ENCODE data around the gene MAGI3. TPM values are rescaled to one million over a fixed set of nuclear protein-coding genes. Genes with fewer than 3 reads are reported as not detected.

MAGI3 gene
- total and polyA plus RNA-seq, 3 experiments from 2014 or later = 1.8 to 3.2 (median 3.1) TPM

DNA sequence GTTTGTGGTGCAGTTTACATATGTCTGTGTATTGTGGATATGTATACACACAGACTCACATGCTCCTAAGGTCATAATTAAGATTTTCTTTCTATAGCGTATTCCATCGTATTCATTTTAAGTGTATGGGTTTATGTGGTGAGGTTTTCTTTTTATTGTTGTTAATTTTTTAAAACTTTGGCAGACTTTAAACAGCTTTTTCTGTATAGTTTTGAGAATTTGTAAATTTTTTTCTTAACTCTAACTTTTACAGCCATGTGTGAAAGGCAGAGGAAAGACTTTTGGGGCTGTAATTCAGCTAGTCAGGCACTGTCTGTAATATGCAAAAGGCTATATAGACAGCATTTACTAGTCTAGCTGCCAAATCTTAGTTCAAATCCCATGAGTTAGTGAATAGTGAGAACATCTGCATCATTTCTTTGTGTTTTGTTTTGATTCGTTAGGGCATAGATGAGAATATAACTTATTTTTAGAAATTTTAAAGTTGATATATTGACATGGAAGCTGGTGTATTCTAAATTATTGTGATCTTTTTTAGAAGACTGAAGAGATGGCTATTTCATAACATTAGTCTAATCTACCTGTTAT, 2.3 kb downstream of the MAGI3 start:
- Histone ChIP-seq H3K27me3 (ENCODE audit: insufficient read depth, low read length, poor library complexity, severe bottlenecking) (no peaks in the 10 kb centered on the region), H3K27ac (ENCODE audit: low read depth, low read length) (no peak overlapping the region), H3K4me3 (ENCODE audit: low read length) (no peak overlapping the region), H3K9me3 (ENCODE audit: low read length) (no peaks in the 10 kb centered on the region), H3K36me3 (ENCODE audit: insufficient read depth, low read length) (no peaks in the 10 kb centered on the region), H3K4me1 (ENCODE audit: insufficient read depth, low read length) (peaks cover 23% of the 10 kb centered on the region)
- Mint-ChIP-seq H3K36me3 (peaks cover 0 to 5% (median 0%) of the 10 kb centered on the region in 3 donors), H3K27me3 (peaks cover 12 to 30% of the 10 kb centered on the region in 2 donors), H3K4me3 (peak overlapping the region in 1 of 7 donors; percentile 90), H3K27ac (no peak overlapping the region), H3K4me1 (peaks cover 24 to 33% (median 26%) of the 10 kb centered on the region in 3 donors), H3K9me3 (peaks cover 0 to 4% (median 0%) of the 10 kb centered on the region in 5 donors)
- ChIA-PET POLR2A (no interaction called here), CTCF (no interaction called here)
- no peak for DNase-seq

DNA sequence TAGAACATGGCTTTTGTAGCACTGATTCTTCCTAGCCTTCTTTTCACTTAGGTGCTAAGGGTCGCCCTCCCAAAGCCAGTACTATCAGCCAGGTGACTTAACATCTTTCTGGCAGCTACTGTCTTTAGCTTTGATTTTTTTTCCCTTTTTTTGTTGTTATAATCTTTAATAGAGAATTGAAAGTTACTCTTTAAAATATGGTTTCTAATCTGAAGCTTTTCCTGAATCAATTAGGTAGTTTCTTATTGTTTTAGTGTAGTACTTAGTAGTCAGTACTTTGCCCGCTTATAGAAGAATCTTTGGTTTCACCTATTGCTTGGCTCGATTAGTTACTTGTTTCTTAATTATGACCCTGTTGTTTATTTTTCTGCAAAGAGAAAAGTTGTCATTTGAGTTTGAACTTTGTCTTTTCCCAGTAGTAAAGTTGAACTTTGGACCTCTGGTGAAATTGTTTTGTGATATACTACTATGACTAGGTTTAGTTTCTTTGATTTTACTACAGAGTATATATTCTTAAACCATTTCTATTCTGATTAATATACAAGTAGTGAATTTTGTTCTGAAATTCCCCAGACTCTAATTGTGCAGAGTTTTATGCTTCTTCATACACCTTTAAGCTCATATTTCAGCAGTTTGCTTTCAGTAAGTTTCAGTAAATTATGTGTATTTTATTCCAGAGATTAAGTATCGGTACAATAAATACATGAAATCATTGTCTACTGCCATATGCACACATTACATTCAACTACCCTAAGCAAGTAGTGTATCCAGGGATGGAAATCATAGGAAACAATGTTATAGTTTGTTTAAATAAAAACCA, 3.9 kb downstream of the MAGI3 start:
- no peak overlapping the region for H3K4me3 ChIP-seq (ENCODE audit: low read length)
- ChIA-PET CTCF (interaction anchor here (1.3 kb wide), 1 partner anchor 8 kb away, joined by 4 read pairs; no protein-coding TSS in a partner anchor), POLR2A (no interaction called here)
- Mint-ChIP-seq H3K27ac (no peak overlapping the region), H3K9me3 (no peaks in the 10 kb centered on the region), H3K27me3 (peaks cover 20 to 46% of the 10 kb centered on the region in 2 donors), H3K36me3 (peaks cover 0 to 5% (median 0%) of the 10 kb centered on the region in 3 donors), H3K4me1 (peaks cover 17 to 25% (median 18%) of the 10 kb centered on the region in 3 donors), H3K4me3 (peak overlapping the region in 1 of 7 donors; percentile 5)
- no peak for DNase-seq
- no peaks in the 10 kb centered on the region for H3K9me3 ChIP-seq (ENCODE audit: low read length)
- peaks cover 16% of the 10 kb centered on the region for H3K4me1 ChIP-seq (ENCODE audit: insufficient read depth, low read length)
- H3K27me3 ChIP-seq (ENCODE audit: insufficient read depth, low read length, poor library complexity, severe bottlenecking) = no peaks in the 10 kb centered on the region
- H3K36me3 ChIP-seq (ENCODE audit: insufficient read depth, low read length) = no peaks in the 10 kb centered on the region
- no peak overlapping the region for H3K27ac ChIP-seq (ENCODE audit: low read depth, low read length)

DNA sequence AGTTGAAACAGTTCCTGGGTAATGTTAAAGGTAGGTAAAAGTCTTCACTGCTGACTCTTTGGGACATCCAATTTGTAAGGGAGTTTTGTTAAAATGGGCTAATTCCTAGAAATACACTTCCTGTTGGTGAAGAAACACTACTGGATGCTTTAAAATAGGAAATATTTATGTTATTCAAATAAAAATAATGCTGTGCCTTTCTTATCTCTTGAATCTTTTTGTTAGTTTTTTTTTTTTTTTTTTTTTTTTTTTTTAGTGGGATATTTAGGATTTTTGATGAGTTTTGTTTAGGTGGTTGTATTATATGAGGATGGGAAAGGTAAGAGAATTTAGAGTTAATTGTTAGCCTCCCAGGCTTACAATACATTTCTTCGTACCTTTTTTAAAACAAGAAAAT, 4.5 kb downstream of the MAGI3 start:
- CTCF ChIA-PET = interaction anchor here (1.3 kb wide), 1 partner anchor 9 kb away, joined by 4 read pairs; no protein-coding TSS in a partner anchor
- DNase-seq = no peak
- Mint-ChIP-seq H3K27me3 (peaks cover 20 to 47% of the 10 kb centered on the region in 2 donors), H3K9me3 (no peaks in the 10 kb centered on the region), H3K4me1 (peaks cover 12 to 19% (median 13%) of the 10 kb centered on the region in 3 donors), H3K27ac (no peak overlapping the region), H3K4me3 (no peak overlapping the region), H3K36me3 (peaks cover 0 to 5% (median 0%) of the 10 kb centered on the region in 3 donors)
- no peaks in the 10 kb centered on the region for H3K36me3 ChIP-seq (ENCODE audit: insufficient read depth, low read length)
- H3K27ac ChIP-seq (ENCODE audit: low read depth, low read length) = no peak overlapping the region
- H3K4me3 ChIP-seq (ENCODE audit: low read length) = no peak overlapping the region
- peaks cover 12% of the 10 kb centered on the region for H3K4me1 ChIP-seq (ENCODE audit: insufficient read depth, low read length)
- H3K9me3 ChIP-seq (ENCODE audit: low read length) = no peaks in the 10 kb centered on the region
- H3K27me3 ChIP-seq (ENCODE audit: insufficient read depth, low read length, poor library complexity, severe bottlenecking) = no peaks in the 10 kb centered on the region
- POLR2A ChIA-PET = no interaction called here

DNA sequence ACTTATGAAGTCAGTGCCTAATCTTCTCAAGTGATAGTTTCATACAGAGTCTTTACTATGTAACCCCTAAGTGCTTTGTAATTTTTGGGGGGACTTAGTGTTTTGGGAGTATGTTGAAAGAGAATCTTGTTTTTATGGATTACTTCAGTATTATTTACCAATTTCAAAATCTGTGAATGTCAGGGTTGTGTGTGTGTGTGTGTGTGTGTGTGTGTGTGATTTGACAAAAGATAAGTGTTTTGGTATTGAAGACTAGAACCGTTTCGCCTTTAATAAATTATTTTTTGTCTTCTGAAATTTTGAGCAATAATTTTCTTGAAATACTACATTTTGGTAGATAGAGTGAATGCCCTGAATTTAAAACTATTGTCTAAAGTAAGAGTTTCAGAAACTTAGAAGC, 5.8 kb downstream of the MAGI3 start:
- ChIA-PET CTCF (no interaction called here), POLR2A (no interaction called here)
- no peaks in the 10 kb centered on the region for H3K27me3 ChIP-seq (ENCODE audit: insufficient read depth, low read length, poor library complexity, severe bottlenecking)
- Mint-ChIP-seq H3K9me3 (no peaks in the 10 kb centered on the region), H3K27me3 (peaks cover 21 to 47% of the 10 kb centered on the region in 2 donors), H3K4me3 (no peak overlapping the region), H3K36me3 (no peaks in the 10 kb centered on the region), H3K27ac (no peak overlapping the region), H3K4me1 (peaks cover 10 to 15% (median 12%) of the 10 kb centered on the region in 3 donors)
- DNase-seq = no peak
- H3K9me3 ChIP-seq (ENCODE audit: low read length) = no peaks in the 10 kb centered on the region
- peaks cover 12% of the 10 kb centered on the region for H3K4me1 ChIP-seq (ENCODE audit: insufficient read depth, low read length)
- H3K27ac ChIP-seq (ENCODE audit: low read depth, low read length) = no peak overlapping the region
- H3K36me3 ChIP-seq (ENCODE audit: insufficient read depth, low read length) = no peaks in the 10 kb centered on the region
- H3K4me3 ChIP-seq (ENCODE audit: low read length) = no peak overlapping the region

DNA sequence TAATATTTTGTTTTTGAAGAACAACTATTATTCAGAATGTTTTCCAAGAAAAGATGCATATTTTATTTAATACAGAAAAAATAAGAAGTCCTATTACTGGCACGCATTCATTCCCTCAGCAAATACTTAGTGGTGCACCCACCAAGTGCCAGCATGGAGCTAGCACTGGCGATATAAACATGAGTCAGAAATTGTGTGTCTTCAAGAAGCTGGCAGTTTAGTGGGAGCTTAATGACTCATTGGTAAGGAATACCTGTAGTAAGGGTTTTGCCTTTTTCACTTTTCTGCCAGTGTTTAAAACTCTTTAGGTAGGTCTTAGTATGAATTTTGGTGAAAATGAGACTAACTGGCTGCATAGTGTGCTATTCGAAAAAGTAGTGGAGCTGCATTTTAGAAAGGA, 6.3 kb downstream of the MAGI3 start:
- POLR2A ChIA-PET = no interaction called here
- Histone ChIP-seq H3K27ac (ENCODE audit: low read depth, low read length) (no peak overlapping the region), H3K4me1 (ENCODE audit: insufficient read depth, low read length) (peaks cover 8% of the 10 kb centered on the region), H3K9me3 (ENCODE audit: low read length) (no peaks in the 10 kb centered on the region), H3K36me3 (ENCODE audit: insufficient read depth, low read length) (no peaks in the 10 kb centered on the region), H3K4me3 (ENCODE audit: low read length) (no peak overlapping the region), H3K27me3 (ENCODE audit: insufficient read depth, low read length, poor library complexity, severe bottlenecking) (no peaks in the 10 kb centered on the region)
- peaks cover 21 to 47% of the 10 kb centered on the region in 2 donors for H3K27me3 Mint-ChIP-seq
- no peak for DNase-seq
- peaks cover 5 to 11% (median 7%) of the 10 kb centered on the region in 3 donors for H3K4me1 Mint-ChIP-seq
- CTCF ChIA-PET = no interaction called here
- no peaks in the 10 kb centered on the region for H3K36me3 Mint-ChIP-seq
- no peak overlapping the region for H3K27ac Mint-ChIP-seq
- H3K9me3 Mint-ChIP-seq = no peaks in the 10 kb centered on the region
- H3K4me3 Mint-ChIP-seq = no peak overlapping the region

DNA sequence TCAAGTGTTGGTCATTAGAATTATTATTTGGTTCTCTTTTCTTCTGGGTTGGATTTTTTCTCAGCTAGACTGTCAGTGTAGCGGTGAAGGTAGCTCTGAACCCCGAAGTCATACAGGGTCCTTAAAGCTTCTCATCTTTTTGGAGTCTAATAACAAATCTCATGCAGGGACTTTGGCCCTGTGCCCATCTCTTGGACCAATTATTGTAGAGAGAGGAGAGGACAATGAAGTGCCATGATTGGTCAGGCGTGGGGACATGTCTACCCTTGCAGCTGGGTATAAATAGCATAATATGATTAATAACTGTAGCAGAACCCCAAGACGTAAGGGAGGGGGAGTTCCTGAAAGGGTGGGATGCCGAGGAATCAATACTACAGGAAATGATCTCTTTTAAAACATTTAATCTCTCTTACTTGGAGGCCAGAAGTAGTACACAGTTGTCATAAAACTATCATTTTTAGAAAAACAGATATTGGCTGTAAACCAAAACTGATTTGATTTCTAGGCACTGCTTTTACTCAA, 8.8 kb downstream of the MAGI3 start:
- no peak overlapping the region for H3K27ac Mint-ChIP-seq
- no peak for DNase-seq
- H3K9me3 Mint-ChIP-seq = no peaks in the 10 kb centered on the region
- H3K4me1 Mint-ChIP-seq = no peaks in the 10 kb centered on the region
- no peak overlapping the region for H3K4me3 Mint-ChIP-seq
- Histone ChIP-seq H3K4me1 (ENCODE audit: insufficient read depth, low read length) (no peaks in the 10 kb centered on the region), H3K9me3 (ENCODE audit: low read length) (no peaks in the 10 kb centered on the region), H3K27ac (ENCODE audit: low read depth, low read length) (no peak overlapping the region), H3K27me3 (ENCODE audit: insufficient read depth, low read length, poor library complexity, severe bottlenecking) (no peaks in the 10 kb centered on the region), H3K4me3 (ENCODE audit: low read length) (no peak overlapping the region), H3K36me3 (ENCODE audit: insufficient read depth, low read length) (no peaks in the 10 kb centered on the region)
- peaks cover 23 to 50% of the 10 kb centered on the region in 2 donors for H3K27me3 Mint-ChIP-seq
- CTCF ChIA-PET = interaction anchor here (1.4 kb wide), 1 partner anchor 10 kb away, joined by 4 read pairs; the partner anchor contains the start of gene MAGI3
- no peaks in the 10 kb centered on the region for H3K36me3 Mint-ChIP-seq
- POLR2A ChIA-PET = no interaction called here

DNA sequence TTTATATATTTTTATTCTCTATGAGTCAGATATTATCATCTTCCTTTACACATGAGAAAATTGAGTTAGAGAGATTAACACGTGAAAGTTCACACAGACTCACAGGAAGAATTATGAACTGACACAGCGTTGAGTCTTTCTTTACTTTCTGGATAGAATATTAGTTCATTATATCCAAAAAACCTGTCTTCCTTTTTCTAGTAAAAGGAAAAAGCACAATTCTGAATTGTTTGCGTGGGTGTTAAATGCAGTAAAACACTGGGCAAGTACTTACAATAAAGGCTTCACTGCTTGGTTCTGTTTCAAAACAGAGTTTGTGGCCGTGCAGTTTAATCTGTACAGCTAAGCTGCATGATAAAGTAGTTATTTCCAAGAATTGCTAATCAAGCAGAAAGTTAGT, 10.8 kb downstream of the MAGI3 start:
- H3K27me3 Mint-ChIP-seq = peaks cover 17 to 41% of the 10 kb centered on the region in 2 donors
- CTCF ChIA-PET = no interaction called here
- H3K4me1 Mint-ChIP-seq = no peaks in the 10 kb centered on the region
- Histone ChIP-seq H3K4me3 (ENCODE audit: low read length) (no peak overlapping the region), H3K27me3 (ENCODE audit: insufficient read depth, low read length, poor library complexity, severe bottlenecking) (no peaks in the 10 kb centered on the region), H3K36me3 (ENCODE audit: insufficient read depth, low read length) (no peaks in the 10 kb centered on the region), H3K9me3 (ENCODE audit: low read length) (no peaks in the 10 kb centered on the region), H3K27ac (ENCODE audit: low read depth, low read length) (no peak overlapping the region), H3K4me1 (ENCODE audit: insufficient read depth, low read length) (no peaks in the 10 kb centered on the region)
- no peaks in the 10 kb centered on the region for H3K36me3 Mint-ChIP-seq
- POLR2A ChIA-PET = no interaction called here
- H3K27ac Mint-ChIP-seq = no peak overlapping the region
- no peaks in the 10 kb centered on the region for H3K9me3 Mint-ChIP-seq
- no peak overlapping the region for H3K4me3 Mint-ChIP-seq
- DNase-seq = no peak

DNA sequence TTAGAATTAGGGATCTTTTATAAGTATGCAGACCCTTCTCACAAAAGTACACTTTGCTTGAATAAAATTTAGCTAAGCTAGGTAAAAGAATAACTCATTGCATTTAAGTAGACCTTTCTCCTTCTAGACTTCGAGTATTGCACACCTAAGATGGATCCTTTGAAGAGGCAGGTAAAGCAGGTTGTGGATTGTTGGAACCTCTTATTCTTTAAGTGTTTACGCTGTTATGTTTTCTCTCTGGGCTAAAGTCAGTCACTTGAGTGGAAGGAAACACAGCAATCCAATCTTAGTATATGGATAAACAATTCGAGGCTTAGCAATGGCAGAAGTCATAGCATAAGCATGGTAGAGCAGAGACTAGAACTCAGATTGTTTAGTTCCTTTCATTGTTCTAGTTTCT, 11.4 kb downstream of the MAGI3 start:
- DNase-seq = no peak
- Histone ChIP-seq H3K36me3 (ENCODE audit: insufficient read depth, low read length) (no peaks in the 10 kb centered on the region), H3K4me1 (ENCODE audit: insufficient read depth, low read length) (no peaks in the 10 kb centered on the region), H3K27ac (ENCODE audit: low read depth, low read length) (no peak overlapping the region), H3K4me3 (ENCODE audit: low read length) (no peak overlapping the region), H3K9me3 (ENCODE audit: low read length) (no peaks in the 10 kb centered on the region), H3K27me3 (ENCODE audit: insufficient read depth, low read length, poor library complexity, severe bottlenecking) (no peaks in the 10 kb centered on the region)
- Mint-ChIP-seq H3K4me1 (no peaks in the 10 kb centered on the region), H3K4me3 (no peak overlapping the region), H3K27me3 (peaks cover 14 to 35% of the 10 kb centered on the region in 2 donors), H3K27ac (no peak overlapping the region), H3K36me3 (no peaks in the 10 kb centered on the region), H3K9me3 (no peaks in the 10 kb centered on the region)
- ChIA-PET CTCF (no interaction called here), POLR2A (no interaction called here)
